NCI-H748 treated with DMSO at 0.1 percent for 48 hours (cell line): ENCODE results near the gene CDH2.
A peak's percentile ranks its signal among the peaks of the same experiment; 100 is the strongest.

ENCODE experiments used
- DNase-seq: peaks from one replicate; lab custom pipeline; 2025; lab: John Stamatoyannopoulos, UW

The CDH2 gene

GRCh38 chr18:27996801-27997272 lies 180.1 kb downstream of the CDH2 start:
- no peak for DNase-seq

GRCh38 chr18:27995770-27996502 lies 181.0 kb downstream of the CDH2 start:
- DNase-seq: no peak

DNA sequence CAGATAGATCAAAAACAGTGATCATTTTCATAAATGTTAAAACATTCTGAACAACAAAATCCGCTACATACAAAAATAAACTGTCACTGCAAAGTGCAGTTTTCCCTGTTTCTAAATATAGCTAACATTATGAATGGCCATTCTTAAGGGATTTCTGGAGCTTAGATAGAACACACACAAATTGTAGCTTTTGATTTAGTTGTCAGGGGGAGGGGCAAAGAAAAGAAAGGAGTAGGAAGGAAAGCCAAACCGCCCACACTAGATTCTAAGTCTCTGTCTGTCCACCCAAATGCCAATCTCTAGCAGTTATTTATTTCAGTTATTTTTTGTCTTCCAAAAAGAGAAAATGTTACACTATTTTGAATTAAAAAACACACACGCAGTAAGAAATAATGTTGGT lies 182.4 kb downstream of the CDH2 start:
- DNase-seq: no peak

- DNase-seq: no peak
Observed at GRCh38 chr18:27991391-27991790, 185.5 kb downstream of the CDH2 start.

- no peak for DNase-seq
Observed at GRCh38 chr18:27985832-27986231, 191.1 kb downstream of the CDH2 start.

DNA sequence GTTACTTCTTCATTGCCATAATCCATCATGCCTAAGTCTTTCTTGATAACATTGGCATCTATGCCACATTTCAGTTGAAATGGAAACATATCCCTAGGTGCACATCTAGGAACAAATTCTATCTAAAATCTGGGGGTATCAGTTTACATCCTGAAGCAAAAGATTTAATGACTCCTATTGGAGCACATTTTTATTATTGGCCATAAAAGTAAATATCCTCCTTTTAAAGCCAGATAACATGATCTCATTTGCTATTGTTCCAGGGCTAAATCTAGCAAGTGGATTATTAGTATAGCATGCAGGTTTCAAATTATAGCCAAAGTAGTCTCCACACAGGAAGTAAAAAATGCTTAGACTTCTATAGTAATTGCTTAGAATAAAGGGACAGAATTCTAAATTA lies 193.2 kb downstream of the CDH2 start:
- DNase-seq: peak; percentile 16

GRCh38 chr18:27976806-27977408 lies 200.0 kb downstream of the CDH2 start:
- no peak for DNase-seq

DNA sequence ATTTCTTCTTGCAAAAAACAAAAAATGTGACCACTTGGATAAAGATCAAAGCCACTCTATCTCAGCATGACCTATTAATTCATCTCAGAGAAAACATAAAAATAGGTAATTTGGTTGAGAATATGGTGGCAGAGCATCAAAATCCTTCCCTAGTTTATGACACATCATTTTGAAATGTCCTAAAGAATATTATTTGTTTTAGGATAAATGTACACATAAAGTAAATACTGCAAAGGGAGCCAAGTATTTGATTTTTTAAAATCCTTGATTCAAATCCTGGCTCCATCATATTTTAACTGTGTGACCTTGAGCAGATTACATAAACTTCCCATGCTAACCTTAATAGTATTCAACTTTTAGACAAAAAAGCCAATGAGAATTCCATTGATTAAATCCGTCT lies 206.6 kb downstream of the CDH2 start:
- DNase-seq: no peak

- no peak for DNase-seq
Observed at GRCh38 chr18:27969206-27969605, 207.7 kb downstream of the CDH2 start.

- DNase-seq: no peak
Observed at GRCh38 chr18:27967913-27968824, 208.8 kb downstream of the CDH2 start.

- DNase-seq: no peak
Observed at GRCh38 chr18:27966881-27967280, 210.0 kb downstream of the CDH2 start.

GRCh38 chr18:27964811-27965210 lies 212.1 kb downstream of the CDH2 start:
- no peak for DNase-seq

- no peak for DNase-seq
Observed at GRCh38 chr18:27959101-27959500, 217.8 kb downstream of the CDH2 start.

GRCh38 chr18:27956001-27956640 lies 220.8 kb downstream of the CDH2 start:
- no peak for DNase-seq

DNA sequence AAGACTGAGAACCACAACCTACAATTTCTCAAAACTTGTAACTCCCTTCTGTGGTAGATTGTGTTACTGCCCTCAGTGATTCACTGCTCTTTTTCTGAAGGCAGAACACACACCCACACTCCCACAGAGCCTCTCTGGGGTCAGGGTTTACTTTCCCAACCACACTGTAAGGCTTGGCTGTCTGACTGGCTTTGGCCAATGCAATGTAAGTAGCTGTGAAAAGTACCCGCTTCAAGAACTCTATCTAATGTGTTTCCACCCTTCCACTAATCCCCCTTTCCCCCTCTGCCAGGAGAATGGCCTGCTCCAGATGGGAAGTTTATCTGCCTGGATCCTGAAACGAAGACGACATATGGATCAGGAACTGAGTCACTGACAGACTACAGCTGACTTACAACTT lies 222.7 kb downstream of the CDH2 start:
- no peak for DNase-seq

- no peak for DNase-seq
Observed at GRCh38 chr18:27952741-27953140, 224.2 kb downstream of the CDH2 start.

DNA sequence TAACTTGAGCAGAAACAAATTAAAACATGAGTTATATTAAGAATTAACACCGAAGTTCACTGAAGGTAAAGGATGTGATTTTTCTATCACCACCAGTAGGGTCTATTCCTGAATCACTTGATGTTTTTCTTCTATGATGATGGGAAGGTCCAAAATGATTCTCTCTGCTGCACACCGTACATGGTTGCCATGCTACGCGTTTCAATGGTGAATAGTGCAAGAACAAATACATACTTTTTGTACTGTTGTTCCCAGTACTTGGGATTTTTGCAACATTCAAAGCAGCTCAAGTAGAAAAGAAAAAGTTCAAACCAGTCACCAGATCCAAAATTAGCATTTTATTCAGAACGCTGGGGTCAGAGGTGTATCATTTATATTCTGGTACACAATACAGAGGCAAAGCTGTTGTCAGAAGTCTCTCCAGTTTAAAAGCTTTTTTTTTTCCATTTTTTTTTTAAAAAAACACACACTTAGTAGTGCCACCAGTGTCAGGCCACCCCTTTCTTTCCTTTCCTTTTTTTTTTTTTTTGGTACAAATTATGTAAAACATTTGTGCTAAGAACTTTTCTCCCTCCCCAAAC lies 226.2 kb downstream of the CDH2 start:
- no peak for DNase-seq

GRCh38 chr18:27948986-27949385 lies 227.9 kb downstream of the CDH2 start:
- no peak for DNase-seq

DNA sequence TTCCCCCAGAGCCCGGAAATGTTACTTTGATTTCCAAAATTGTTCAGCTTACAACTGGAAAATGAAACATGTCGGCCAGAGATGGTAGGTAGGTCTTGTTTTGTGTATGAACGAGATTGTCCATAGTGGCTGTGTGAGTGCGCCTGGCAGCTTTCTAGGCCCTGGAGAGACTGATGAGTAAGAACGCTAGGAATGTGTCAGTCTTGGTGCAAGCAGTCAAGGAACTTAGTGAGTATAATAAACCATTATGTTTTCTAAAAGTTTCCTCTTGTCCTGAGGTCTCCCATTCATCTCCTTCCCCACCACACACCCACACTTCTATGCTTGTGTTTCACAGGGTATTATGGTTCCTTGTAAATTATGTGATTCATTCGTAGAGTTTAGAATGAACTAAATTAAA lies 234.2 kb downstream of the CDH2 start:
- DNase-seq: no peak

DNA sequence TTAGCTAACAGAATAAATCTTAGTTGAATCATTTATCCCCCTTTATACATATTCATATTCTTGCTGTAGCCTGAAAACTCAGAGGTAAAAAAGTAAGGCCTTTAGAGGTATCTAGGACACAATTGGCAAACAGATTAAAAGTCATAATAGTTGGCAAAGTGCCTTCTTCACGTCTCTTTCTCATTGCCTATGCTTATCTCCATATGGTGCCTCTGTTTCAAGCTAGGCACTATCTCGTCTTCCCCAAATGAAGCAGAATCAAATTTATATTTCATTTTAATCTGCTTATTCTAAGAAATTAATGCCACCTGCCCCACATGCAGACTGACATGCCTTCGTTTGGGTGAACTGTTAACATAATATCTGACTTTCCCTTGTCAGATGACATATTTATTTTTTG lies 245.4 kb downstream of the CDH2 start:
- DNase-seq: no peak

- DNase-seq: no peak
Observed at GRCh38 chr18:27922780-27923179, 254.2 kb downstream of the CDH2 start.
